ENCODE data around the gene EIF2S1.
"Not testable (repeated sequence)": the region's sequence is repeated elsewhere in the genome, so short reads cannot be mapped to it uniquely, and the experiment has no call there.

Gene EIF2S1

GRCh38 chr14:67371247-67372148 is 11.4 kb downstream of the EIF2S1 start:
- DNase-seq (ENCODE audit: low read depth in 3 of 3, low spot score in 1 of 3), result no peak

GRCh38 chr14:67372833-67373232 is 12.7 kb downstream of the EIF2S1 start:
- no peak for DNase-seq (ENCODE audit: low read depth in 3 of 3, low spot score in 1 of 3)

- DNase-seq (ENCODE audit: low read depth in 3 of 3, low spot score in 1 of 3), result no peak
Measured at GRCh38 chr14:67373347-67373746, 13.2 kb downstream of the EIF2S1 start.

GRCh38 chr14:67377916-67378315 is 17.8 kb downstream of the EIF2S1 start:
- DNase-seq (ENCODE audit: low read depth in 3 of 3, low spot score in 1 of 3), result no peak

- DNase-seq (ENCODE audit: low read depth in 3 of 3, low spot score in 1 of 3), result no peak
Measured at GRCh38 chr14:67385120-67385519, 25.0 kb downstream of the EIF2S1 start.

- no peak for DNase-seq (ENCODE audit: low read depth in 3 of 3, low spot score in 1 of 3)
Measured at GRCh38 chr14:67385618-67386017, 25.5 kb downstream of the EIF2S1 start.

GRCh38 chr14:67387195-67387594 is 27.1 kb downstream of the EIF2S1 start:
- DNase-seq (ENCODE audit: low read depth in 3 of 3, low spot score in 1 of 3), result no peak

- DNase-seq (ENCODE audit: low read depth in 3 of 3, low spot score in 1 of 3), result no peak
Measured at GRCh38 chr14:67389275-67389674, 29.1 kb downstream of the EIF2S1 start.

GRCh38 chr14:67389811-67390534 is 29.8 kb downstream of the EIF2S1 start:
- no peak for DNase-seq (ENCODE audit: low read depth in 3 of 3, low spot score in 1 of 3)

GRCh38 chr14:67391268-67391667 is 31.1 kb downstream of the EIF2S1 start:
- DNase-seq (ENCODE audit: low read depth in 3 of 3, low spot score in 1 of 3), result no peak

GRCh38 chr14:67392123-67392522 is 32.0 kb downstream of the EIF2S1 start:
- DNase-seq (ENCODE audit: low read depth in 3 of 3, low spot score in 1 of 3), result no peak

GRCh38 chr14:67392800-67393199 is 32.7 kb downstream of the EIF2S1 start:
- DNase-seq (ENCODE audit: low read depth in 3 of 3, low spot score in 1 of 3), result no peak

- DNase-seq (ENCODE audit: low read depth in 3 of 3, low spot score in 1 of 3), result no peak
Measured at GRCh38 chr14:67393689-67394088, 33.6 kb downstream of the EIF2S1 start.

- DNase-seq (ENCODE audit: low read depth in 3 of 3, low spot score in 1 of 3), result no peak
Measured at GRCh38 chr14:67395086-67395875, 35.2 kb downstream of the EIF2S1 start.

- no peak for DNase-seq (ENCODE audit: low read depth in 3 of 3, low spot score in 1 of 3)
Measured at GRCh38 chr14:67395876-67396189, 35.7 kb downstream of the EIF2S1 start.

- DNase-seq (ENCODE audit: low read depth in 3 of 3, low spot score in 1 of 3), result no peak
Measured at GRCh38 chr14:67396381-67396970, 36.3 kb downstream of the EIF2S1 start.

GRCh38 chr14:67397536-67397935 is 37.4 kb downstream of the EIF2S1 start:
- DNase-seq (ENCODE audit: low read depth in 3 of 3, low spot score in 1 of 3), result no peak

- DNase-seq (ENCODE audit: low read depth in 3 of 3, low spot score in 1 of 3), result no peak
Measured at GRCh38 chr14:67400434-67400833, 40.3 kb downstream of the EIF2S1 start.

GRCh38 chr14:67405771-67406170 is 45.6 kb downstream of the EIF2S1 start:
- DNase-seq (ENCODE audit: low read depth in 3 of 3, low spot score in 1 of 3), result no peak

GRCh38 chr14:67408122-67408801 is 48.1 kb downstream of the EIF2S1 start:
- not testable (repeated sequence) for DNase-seq (ENCODE audit: low read depth in 3 of 3, low spot score in 1 of 3)

- no peak for DNase-seq (ENCODE audit: low read depth in 3 of 3, low spot score in 1 of 3)
Measured at GRCh38 chr14:67409461-67409860, 49.3 kb downstream of the EIF2S1 start.
